Esophagus muscularis mucosa (tissue), 4 donors: ENCODE results near the gene OR2H2.

Experiments used
- EP300 ChIP-seq: sonication (generic); formaldehyde crosslinking; IDR thresholded peaks from one replicate; pipeline ENCODE4 v1.6.1; 2017; ENCODE audit warnings: antibody characterized with exemption
- POLR2A ChIP-seq: fragments of 450-650 bp; IDR thresholded peaks from one replicate; pipeline ENCODE4 v1.6.1; 2017; ENCODE audit warnings: antibody characterized with exemption, moderate library complexity, mild to moderate bottlenecking, low read depth
- POLR2AphosphoS5 ChIP-seq, 2 donors: sonication (generic); formaldehyde crosslinking; IDR thresholded peaks; one replicate each; pipeline ENCODE4 v1.6.1; 2017; ENCODE audit warnings: antibody characterized with exemption in 2 of 2
- TF ChIP-seq, protein P1 (sequence below), 3 experiments: fragments of 200-600 bp in 2 of 3; fragments of 450-650 bp in 1 of 3; sonication (generic) in 2 of 3; IDR thresholded peaks; one replicate each; pipeline ENCODE4 v1.5.1; 2017 to 2019; ENCODE audit warnings: antibody characterized with exemption in 3 of 3, mild to moderate bottlenecking in 2 of 3, moderate library complexity in 1 of 3

DNA sequence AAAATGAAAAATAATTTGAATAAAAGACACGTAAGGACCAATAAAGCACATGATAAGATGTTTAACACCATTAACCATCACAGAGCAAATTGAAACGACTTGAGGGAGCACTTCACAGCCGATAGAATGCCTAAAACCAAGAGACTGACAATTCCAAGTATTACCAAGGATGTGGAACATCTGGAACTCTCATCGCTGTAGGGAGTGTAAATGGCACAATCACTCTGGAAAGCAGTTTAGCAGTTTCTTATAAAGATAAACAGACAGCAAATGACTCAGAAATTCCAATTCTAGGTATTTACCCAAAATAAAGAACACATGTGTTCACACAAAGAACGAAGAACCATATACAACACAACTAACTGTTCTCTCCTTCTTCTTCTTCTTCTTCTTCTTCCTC is 16.9 kb upstream of the OR2H2 start:
- TF ChIP-seq, protein P1, sequence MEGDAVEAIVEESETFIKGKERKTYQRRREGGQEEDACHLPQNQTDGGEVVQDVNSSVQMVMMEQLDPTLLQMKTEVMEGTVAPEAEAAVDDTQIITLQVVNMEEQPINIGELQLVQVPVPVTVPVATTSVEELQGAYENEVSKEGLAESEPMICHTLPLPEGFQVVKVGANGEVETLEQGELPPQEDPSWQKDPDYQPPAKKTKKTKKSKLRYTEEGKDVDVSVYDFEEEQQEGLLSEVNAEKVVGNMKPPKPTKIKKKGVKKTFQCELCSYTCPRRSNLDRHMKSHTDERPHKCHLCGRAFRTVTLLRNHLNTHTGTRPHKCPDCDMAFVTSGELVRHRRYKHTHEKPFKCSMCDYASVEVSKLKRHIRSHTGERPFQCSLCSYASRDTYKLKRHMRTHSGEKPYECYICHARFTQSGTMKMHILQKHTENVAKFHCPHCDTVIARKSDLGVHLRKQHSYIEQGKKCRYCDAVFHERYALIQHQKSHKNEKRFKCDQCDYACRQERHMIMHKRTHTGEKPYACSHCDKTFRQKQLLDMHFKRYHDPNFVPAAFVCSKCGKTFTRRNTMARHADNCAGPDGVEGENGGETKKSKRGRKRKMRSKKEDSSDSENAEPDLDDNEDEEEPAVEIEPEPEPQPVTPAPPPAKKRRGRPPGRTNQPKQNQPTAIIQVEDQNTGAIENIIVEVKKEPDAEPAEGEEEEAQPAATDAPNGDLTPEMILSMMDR (IDR thresholded peaks at IDR 0.05), result no peak
- TF ChIP-seq POLR2A (no peak), POLR2AphosphoS5 (IDR thresholded peaks at IDR 0.05) (no peak), EP300 (no peak)
